CD4-positive, alpha-beta T cell treated with Interleukin-1 beta for 1 hour (primary cell): Measurements from ENCODE around the gene C11orf24.
"Not testable (repeated sequence)": the region's sequence is repeated elsewhere in the genome, so short reads cannot be mapped to it uniquely, and the experiment has no call there.

Experiments
- DNase-seq, 2 donors: peaks; one replicate each; pipeline ENCODE4 v3.0.0-alpha.2; 2020 to 2022

The C11orf24 gene

GRCh38 chr11:68298659-68299516 is 27.1 kb upstream of the C11orf24 start:
- DNase-seq, result no peak

GRCh38 chr11:68297812-68298658 is 26.3 kb upstream of the C11orf24 start:
- peak; percentile 75 to 77 for DNase-seq

- no peak for DNase-seq
These were observed 25.7 kb upstream of the C11orf24 start for GRCh38 chr11:68297494-68297811.

- no peak for DNase-seq
These were observed 25.2 kb upstream of the C11orf24 start for GRCh38 chr11:68297052-68297378.

GRCh38 chr11:68296344-68297051 is 24.7 kb upstream of the C11orf24 start:
- DNase-seq, result no peak

GRCh38 chr11:68295940-68296339 is 24.2 kb upstream of the C11orf24 start:
- DNase-seq, result no peak

GRCh38 chr11:68295271-68295670 is 23.5 kb upstream of the C11orf24 start:
- DNase-seq, result no peak

- no peak for DNase-seq
These were observed 21.9 kb upstream of the C11orf24 start for GRCh38 chr11:68293708-68294107.

- no peak for DNase-seq
These were observed 17.7 kb upstream of the C11orf24 start for GRCh38 chr11:68289456-68289855.

- DNase-seq, result no peak
These were observed 15.6 kb upstream of the C11orf24 start for GRCh38 chr11:68287419-68287818.

GRCh38 chr11:68284588-68284987 is 12.8 kb upstream of the C11orf24 start:
- not testable (repeated sequence) for DNase-seq

- no peak for DNase-seq
These were observed 11.1 kb upstream of the C11orf24 start for GRCh38 chr11:68282861-68283230.

GRCh38 chr11:68282141-68282860 is 10.5 kb upstream of the C11orf24 start:
- peak; percentile 38 to 48 for DNase-seq

GRCh38 chr11:68279676-68280075 is 7.9 kb upstream of the C11orf24 start:
- no peak for DNase-seq

- no peak for DNase-seq
These were observed 5.1 kb upstream of the C11orf24 start for GRCh38 chr11:68276861-68277260.

GRCh38 chr11:68275721-68276507 is 4.1 kb upstream of the C11orf24 start:
- DNase-seq, result no peak

- no peak for DNase-seq
These were observed 2.5 kb upstream of the C11orf24 start for GRCh38 chr11:68274306-68274705.

- no peak for DNase-seq
These were observed 1.4 kb upstream of the C11orf24 start for GRCh38 chr11:68273026-68273738.

GRCh38 chr11:68271023-68271780 is 571 bp downstream of the C11orf24 start:
- peak; percentile 66 to 77 for DNase-seq

- no peak for DNase-seq
These were observed 1.4 kb downstream of the C11orf24 start for GRCh38 chr11:68270196-68271022.
